HepG2 (cell line): Measurements from ENCODE around the gene GDF15. TPM values are rescaled to one million over a fixed set of nuclear protein-coding genes. Genes with fewer than 3 reads are reported as not detected.

Experiments used
- CREM ChIP-seq, 2 experiments: sonication (generic) in 1 of 2; formaldehyde crosslinking in 1 of 2; IDR thresholded peaks; 2 replicates each; pipeline versions ENCODE4 v1.4.0 to v1.6.1; 2016 to 2020; ENCODE audit warnings: antibody characterized with exemption in 1 of 2, mild to moderate bottlenecking in 1 of 2, missing genetic modification reagents in 1 of 2
- CSRNP1 ChIP-seq: sonication (generic); formaldehyde crosslinking; IDR thresholded peaks from 2 replicates; pipeline ENCODE4 v1.8.1; 2023; ENCODE audit warnings: mild to moderate bottlenecking, missing genetic modification reagents
- FOXK2 ChIP-seq: fragments of 450-650 bp; IDR thresholded peaks from 2 replicates; pipeline ENCODE4 v1.6.1; 2016
- JUND ChIP-seq: sonication (generic); formaldehyde crosslinking; IDR thresholded peaks from 2 replicates; pipeline ENCODE4 v1.8.0; 2022; ENCODE audit warnings: mild to moderate bottlenecking, missing genetic modification reagents
- MIER3 ChIP-seq: IDR thresholded peaks from 2 replicates; pipeline ENCODE4 v1.6.1; 2016; ENCODE audit warnings: missing compliant biosample characterization, borderline replicate concordance
- NR2F6 ChIP-seq, 2 experiments: IDR thresholded peaks; 2 replicates each; pipeline ENCODE4 v1.6.1; 2016; ENCODE audit warnings: antibody characterized with exemption in 1 of 2, mild to moderate bottlenecking in 1 of 2
- SP1 ChIP-seq, 2 experiments: fragments of 450-650 bp in 1 of 2; sonication (generic) in 1 of 2; formaldehyde crosslinking in 1 of 2; IDR thresholded peaks; 2 replicates each; pipeline versions ENCODE4 v1.4.0 to v1.6.1; 2016 to 2020; ENCODE audit warnings: missing genetic modification reagents in 1 of 2
- TEAD3 ChIP-seq: optimal IDR thresholded peaks from 2 replicates; pipeline ENCODE3; 2016; ENCODE audit warnings: borderline replicate concordance
- ZFP90 ChIP-seq: sonication (generic); formaldehyde crosslinking; IDR thresholded peaks from 2 replicates; pipeline ENCODE4 v1.8.0; 2022; ENCODE audit warnings: missing genetic modification reagents, mild to moderate bottlenecking, inconsistent platforms, borderline replicate concordance
- ZNF180 ChIP-seq: sonication (generic); formaldehyde crosslinking; IDR thresholded peaks from 2 replicates; pipeline ENCODE4 v1.4.0; 2020; ENCODE audit warnings: low read depth, missing genetic modification reagents, borderline replicate concordance
- ZNF670 ChIP-seq: sonication (generic); formaldehyde crosslinking; IDR thresholded peaks from 2 replicates; pipeline ENCODE4 v1.8.0; 2022; ENCODE audit warnings: mild to moderate bottlenecking, missing genetic modification reagents, borderline replicate concordance
- polyA plus RNA-seq, 8 experiments: library from polyadenylated mRNA; depleted of rRNA in 3 of 8; stranded (reverse) in 7 of 8; unstranded in 1 of 8; fragments of >200 nt; fragmentation: Illumina TruSeq in 4 of 8; extraction: Trizol in 4 of 8; gene quantifications; 2 replicates each; pipeline versions ENCODE4 v1.2.1 to v1.2.3, GENCODE V29; 2011 to 2016; ENCODE audit warnings: low read depth in 4 of 8, missing spikeins in 1 of 8, mixed read lengths in 1 of 8; ENCODE audit not compliant: insufficient read depth in 1 of 8
- total RNA-seq, 5 experiments: library from RNA; depleted of rRNA; stranded (reverse); fragments of >200 nt; fragmentation: Illumina TruSeq; extraction: Trizol; gene quantifications; 2 replicates each; pipeline ENCODE4 v1.2.3, GENCODE V29; 2016; ENCODE audit warnings: low read depth in 1 of 5
- TF ChIP-seq, protein P1 (sequence below): sonication (generic); formaldehyde crosslinking; IDR thresholded peaks from 2 replicates; pipeline ENCODE4 v1.4.0; 2020; ENCODE audit warnings: missing genetic modification reagents, borderline replicate concordance
- TF ChIP-seq, protein P2 (sequence below): fragments of 450-650 bp; IDR thresholded peaks from 2 replicates; pipeline ENCODE4 v1.6.1; 2017
- TF ChIP-seq, protein P3 (sequence below), 2 experiments: sonication (generic) in 1 of 2; formaldehyde crosslinking in 1 of 2; IDR thresholded peaks; 2 replicates each; pipeline versions ENCODE4 v1.4.0 to v1.6.1; 2018 to 2020; ENCODE audit warnings: missing genetic modification reagents in 2 of 2, borderline replicate concordance in 1 of 2, low read depth in 1 of 2, mild to moderate bottlenecking in 1 of 2, missing biosample characterization in 1 of 2
- TF ChIP-seq, protein P4 (sequence below): IDR thresholded peaks from 2 replicates; pipeline ENCODE4 v1.6.1; 2016; ENCODE audit warnings: missing genetic modification reagents, missing compliant biosample characterization
- TF ChIP-seq, protein P5 (sequence below): sonication (generic); formaldehyde crosslinking; conservative IDR thresholded peaks from 2 replicates; pipeline ENCODE4 v1.8.0; 2022; ENCODE audit warnings: mild to moderate bottlenecking, moderate library complexity, missing genetic modification reagents
- TF ChIP-seq, protein P6 (sequence below): sonication (generic); formaldehyde crosslinking; IDR thresholded peaks from 2 replicates; pipeline ENCODE4 v1.5.1; 2020; ENCODE audit warnings: mild to moderate bottlenecking, missing genetic modification reagents, borderline replicate concordance

GDF15 gene
- total and polyA plus RNA-seq, 2 of the 13 experiments (the other 11 are each of a cell fraction or from before 2014, with no cell fraction given): 146 to 422 TPM

DNA sequence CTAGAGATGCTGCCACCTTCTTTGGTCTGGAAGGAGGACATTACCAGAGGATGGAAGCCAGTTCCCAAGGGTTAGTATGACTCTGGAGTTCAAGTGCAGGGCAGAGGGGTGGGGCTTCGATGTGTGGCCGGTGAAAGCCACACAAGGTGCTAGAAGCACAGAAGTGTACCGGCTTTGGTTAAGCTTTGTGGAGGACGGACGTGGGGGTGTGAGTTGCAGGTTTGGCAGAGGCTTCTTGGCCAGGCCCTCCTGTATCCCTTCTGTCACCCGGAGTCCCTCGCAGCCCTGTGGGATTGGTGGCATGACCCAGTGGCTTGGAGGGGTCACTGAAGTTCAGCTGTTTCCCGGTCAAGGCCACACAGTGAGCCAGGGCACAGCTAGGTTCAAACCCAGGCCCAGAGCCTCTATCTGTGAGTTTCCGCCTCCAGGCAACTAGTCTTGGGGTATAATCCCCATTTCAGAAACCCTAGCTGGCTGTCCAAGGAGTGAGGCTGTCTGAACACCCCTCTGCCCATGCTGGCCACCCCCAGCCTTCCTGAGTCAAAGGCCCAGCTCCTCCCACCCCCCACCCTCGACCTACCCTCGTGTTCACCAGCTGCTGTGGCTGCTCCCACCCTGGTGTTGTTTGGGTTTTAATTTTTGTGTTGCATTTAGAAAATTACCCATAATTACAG lies 28.7 kb downstream of the GDF15 start (continued):
- TF ChIP-seq, protein P1, sequence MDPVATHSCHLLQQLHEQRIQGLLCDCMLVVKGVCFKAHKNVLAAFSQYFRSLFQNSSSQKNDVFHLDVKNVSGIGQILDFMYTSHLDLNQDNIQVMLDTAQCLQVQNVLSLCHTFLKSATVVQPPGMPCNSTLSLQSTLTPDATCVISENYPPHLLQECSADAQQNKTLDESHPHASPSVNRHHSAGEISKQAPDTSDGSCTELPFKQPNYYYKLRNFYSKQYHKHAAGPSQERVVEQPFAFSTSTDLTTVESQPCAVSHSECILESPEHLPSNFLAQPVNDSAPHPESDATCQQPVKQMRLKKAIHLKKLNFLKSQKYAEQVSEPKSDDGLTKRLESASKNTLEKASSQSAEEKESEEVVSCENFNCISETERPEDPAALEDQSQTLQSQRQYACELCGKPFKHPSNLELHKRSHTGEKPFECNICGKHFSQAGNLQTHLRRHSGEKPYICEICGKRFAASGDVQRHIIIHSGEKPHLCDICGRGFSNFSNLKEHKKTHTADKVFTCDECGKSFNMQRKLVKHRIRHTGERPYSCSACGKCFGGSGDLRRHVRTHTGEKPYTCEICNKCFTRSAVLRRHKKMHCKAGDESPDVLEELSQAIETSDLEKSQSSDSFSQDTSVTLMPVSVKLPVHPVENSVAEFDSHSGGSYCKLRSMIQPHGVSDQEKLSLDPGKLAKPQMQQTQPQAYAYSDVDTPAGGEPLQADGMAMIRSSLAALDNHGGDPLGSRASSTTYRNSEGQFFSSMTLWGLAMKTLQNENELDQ (CRISPR knock-in tag): no peak
- TF ChIP-seq, protein P2, sequence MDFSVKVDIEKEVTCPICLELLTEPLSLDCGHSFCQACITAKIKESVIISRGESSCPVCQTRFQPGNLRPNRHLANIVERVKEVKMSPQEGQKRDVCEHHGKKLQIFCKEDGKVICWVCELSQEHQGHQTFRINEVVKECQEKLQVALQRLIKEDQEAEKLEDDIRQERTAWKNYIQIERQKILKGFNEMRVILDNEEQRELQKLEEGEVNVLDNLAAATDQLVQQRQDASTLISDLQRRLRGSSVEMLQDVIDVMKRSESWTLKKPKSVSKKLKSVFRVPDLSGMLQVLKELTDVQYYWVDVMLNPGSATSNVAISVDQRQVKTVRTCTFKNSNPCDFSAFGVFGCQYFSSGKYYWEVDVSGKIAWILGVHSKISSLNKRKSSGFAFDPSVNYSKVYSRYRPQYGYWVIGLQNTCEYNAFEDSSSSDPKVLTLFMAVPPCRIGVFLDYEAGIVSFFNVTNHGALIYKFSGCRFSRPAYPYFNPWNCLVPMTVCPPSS: no peak
- TF ChIP-seq TEAD3 (CRISPR knock-in tag): peak; percentile 14
- TF ChIP-seq, protein P3, sequence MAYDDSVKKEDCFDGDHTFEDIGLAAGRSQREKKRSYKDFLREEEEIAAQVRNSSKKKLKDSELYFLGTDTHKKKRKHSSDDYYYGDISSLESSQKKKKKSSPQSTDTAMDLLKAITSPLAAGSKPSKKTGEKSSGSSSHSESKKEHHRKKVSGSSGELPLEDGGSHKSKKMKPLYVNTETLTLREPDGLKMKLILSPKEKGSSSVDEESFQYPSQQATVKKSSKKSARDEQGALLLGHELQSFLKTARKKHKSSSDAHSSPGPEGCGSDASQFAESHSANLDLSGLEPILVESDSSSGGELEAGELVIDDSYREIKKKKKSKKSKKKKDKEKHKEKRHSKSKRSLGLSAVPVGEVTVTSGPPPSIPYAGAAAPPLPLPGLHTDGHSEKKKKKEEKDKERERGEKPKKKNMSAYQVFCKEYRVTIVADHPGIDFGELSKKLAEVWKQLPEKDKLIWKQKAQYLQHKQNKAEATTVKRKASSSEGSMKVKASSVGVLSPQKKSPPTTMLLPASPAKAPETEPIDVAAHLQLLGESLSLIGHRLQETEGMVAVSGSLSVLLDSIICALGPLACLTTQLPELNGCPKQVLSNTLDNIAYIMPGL (CRISPR knock-in tag; IDR thresholded peaks at IDR 0.05; ENCODE audit: borderline replicate concordance in 1 of 2, low read depth in 1 of 2): no peak
- TF ChIP-seq, protein P4, sequence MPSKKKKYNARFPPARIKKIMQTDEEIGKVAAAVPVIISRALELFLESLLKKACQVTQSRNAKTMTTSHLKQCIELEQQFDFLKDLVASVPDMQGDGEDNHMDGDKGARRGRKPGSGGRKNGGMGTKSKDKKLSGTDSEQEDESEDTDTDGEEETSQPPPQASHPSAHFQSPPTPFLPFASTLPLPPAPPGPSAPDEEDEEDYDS (CRISPR knock-in tag): no peak
- TF ChIP-seq NR2F6 (IDR thresholded peaks at IDR 0.05): peak; percentile 79
- TF ChIP-seq NR2F6 (CRISPR knock-in tag; IDR thresholded peaks at IDR 0.05): peak; percentile 86
- TF ChIP-seq, protein P5, sequence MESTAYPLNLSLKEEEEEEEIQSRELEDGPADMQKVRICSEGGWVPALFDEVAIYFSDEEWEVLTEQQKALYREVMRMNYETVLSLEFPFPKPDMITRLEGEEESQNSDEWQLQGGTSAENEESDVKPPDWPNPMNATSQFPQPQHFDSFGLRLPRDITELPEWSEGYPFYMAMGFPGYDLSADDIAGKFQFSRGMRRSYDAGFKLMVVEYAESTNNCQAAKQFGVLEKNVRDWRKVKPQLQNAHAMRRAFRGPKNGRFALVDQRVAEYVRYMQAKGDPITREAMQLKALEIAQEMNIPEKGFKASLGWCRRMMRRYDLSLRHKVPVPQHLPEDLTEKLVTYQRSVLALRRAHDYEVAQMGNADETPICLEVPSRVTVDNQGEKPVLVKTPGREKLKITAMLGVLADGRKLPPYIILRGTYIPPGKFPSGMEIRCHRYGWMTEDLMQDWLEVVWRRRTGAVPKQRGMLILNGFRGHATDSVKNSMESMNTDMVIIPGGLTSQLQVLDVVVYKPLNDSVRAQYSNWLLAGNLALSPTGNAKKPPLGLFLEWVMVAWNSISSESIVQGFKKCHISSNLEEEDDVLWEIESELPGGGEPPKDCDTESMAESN (CRISPR knock-in tag): no peak
- TF ChIP-seq ZFP90 (CRISPR knock-in tag): no peak
- no peak for TF ChIP-seq SP1 (IDR thresholded peaks at IDR 0.05)
- TF ChIP-seq SP1 (CRISPR knock-in tag; IDR thresholded peaks at IDR 0.05): no peak
- TF ChIP-seq ZNF180 (CRISPR knock-in tag): no peak
- no peak for TF ChIP-seq CSRNP1 (CRISPR knock-in tag)
- TF ChIP-seq FOXK2: no peak
- no peak for TF ChIP-seq ZNF670
- TF ChIP-seq JUND (CRISPR knock-in tag): no peak
- no peak for TF ChIP-seq CREM (IDR thresholded peaks at IDR 0.05)
- TF ChIP-seq CREM (CRISPR knock-in tag; IDR thresholded peaks at IDR 0.05): no peak
- TF ChIP-seq, protein P6, sequence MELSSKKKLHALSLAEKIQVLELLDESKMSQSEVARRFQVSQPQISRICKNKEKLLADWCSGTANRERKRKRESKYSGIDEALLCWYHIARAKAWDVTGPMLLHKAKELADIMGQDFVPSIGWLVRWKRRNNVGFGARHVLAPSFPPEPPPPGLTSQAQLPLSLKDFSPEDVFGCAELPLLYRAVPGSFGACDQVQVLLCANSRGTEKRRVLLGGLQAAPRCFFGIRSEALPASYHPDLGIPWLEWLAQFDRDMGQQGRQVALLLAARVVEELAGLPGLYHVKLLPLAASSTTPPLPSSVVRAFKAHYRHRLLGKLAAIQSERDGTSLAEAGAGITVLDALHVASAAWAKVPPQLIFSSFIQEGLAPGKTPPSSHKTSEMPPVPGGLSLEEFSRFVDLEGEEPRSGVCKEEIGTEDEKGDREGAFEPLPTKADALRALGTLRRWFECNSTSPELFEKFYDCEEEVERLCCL (CRISPR knock-in tag): no peak
- TF ChIP-seq MIER3: no peak
